OCI-LY7 (cell line): ENCODE results near the gene LRRC4C.

Experiments used
- EZH2phosphoT487 ChIP-seq: fragments of 200-600 bp; sonication (generic); IDR thresholded peaks from 2 replicates; pipeline ENCODE4 v1.6.1; 2018; ENCODE audit warnings: low read depth, borderline replicate concordance, mild to moderate bottlenecking, mixed run types, antibody characterized with exemption, low read length, moderate library complexity, mixed read lengths
- TF ChIP-seq, protein P1 (sequence below): fragments of 200-600 bp; sonication (generic); conservative IDR thresholded peaks from 2 replicates; pipeline ENCODE4 v1.5.1; 2014; ENCODE audit warnings: mild to moderate bottlenecking, antibody characterized with exemption, low read length, moderate library complexity, mixed read lengths

DNA sequence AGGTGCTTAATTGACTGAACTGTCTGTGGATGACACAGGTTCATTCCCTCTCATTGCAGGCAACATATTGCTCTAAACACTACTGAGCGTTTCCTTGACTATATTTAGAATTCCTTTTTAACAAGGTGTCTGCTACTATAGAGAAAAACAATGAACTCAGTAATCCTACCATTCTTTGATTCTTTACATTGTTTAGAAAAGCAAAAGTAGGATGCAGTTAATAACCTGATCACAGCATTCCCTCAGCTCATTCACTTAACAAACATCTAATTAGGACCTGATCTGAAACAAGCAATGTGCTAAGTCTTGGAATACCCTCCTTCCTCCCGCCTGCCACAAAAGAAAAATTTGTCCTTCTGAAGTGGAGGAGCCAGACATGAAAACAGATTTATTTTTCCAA, 313.1 kb downstream of the LRRC4C start:
- TF ChIP-seq, protein P1, sequence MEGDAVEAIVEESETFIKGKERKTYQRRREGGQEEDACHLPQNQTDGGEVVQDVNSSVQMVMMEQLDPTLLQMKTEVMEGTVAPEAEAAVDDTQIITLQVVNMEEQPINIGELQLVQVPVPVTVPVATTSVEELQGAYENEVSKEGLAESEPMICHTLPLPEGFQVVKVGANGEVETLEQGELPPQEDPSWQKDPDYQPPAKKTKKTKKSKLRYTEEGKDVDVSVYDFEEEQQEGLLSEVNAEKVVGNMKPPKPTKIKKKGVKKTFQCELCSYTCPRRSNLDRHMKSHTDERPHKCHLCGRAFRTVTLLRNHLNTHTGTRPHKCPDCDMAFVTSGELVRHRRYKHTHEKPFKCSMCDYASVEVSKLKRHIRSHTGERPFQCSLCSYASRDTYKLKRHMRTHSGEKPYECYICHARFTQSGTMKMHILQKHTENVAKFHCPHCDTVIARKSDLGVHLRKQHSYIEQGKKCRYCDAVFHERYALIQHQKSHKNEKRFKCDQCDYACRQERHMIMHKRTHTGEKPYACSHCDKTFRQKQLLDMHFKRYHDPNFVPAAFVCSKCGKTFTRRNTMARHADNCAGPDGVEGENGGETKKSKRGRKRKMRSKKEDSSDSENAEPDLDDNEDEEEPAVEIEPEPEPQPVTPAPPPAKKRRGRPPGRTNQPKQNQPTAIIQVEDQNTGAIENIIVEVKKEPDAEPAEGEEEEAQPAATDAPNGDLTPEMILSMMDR: no peak
- no peak for TF ChIP-seq EZH2phosphoT487
